ENCODE measurements around the gene STAT5B.
"Not testable (repeated sequence)": the region's sequence is repeated elsewhere in the genome, so short reads cannot be mapped to it uniquely, and the experiment has no call there.

Gene STAT5B

GRCh38 chr17:42198897-42199296, 77.3 kb downstream of the STAT5B start:
- peak in 2 of 51 donors; percentile 5 to 10 for DNase-seq

GRCh38 chr17:42197564-42198156, 78.5 kb downstream of the STAT5B start:
- DNase-seq: no peak

GRCh38 chr17:42193969-42194899, 82.0 kb downstream of the STAT5B start, which contains the start of gene GHDC:
TSS of gene GHDC (minus strand) at chr17:42194494. CDS start at chr17:42193581, 913 bp downstream.
- DNase-seq: peak; percentile 32 to 93 (median 77)

GRCh38 chr17:42193216-42193968, 82.8 kb downstream of the STAT5B start:
- DNase-seq: no peak

- DNase-seq: no peak
Measured at GRCh38 chr17:42192189-42193126, 83.7 kb downstream of the STAT5B start.

- DNase-seq: no peak
Measured at GRCh38 chr17:42191275-42191608, 84.9 kb downstream of the STAT5B start.

- DNase-seq: no peak
Measured at GRCh38 chr17:42190491-42191274, 85.5 kb downstream of the STAT5B start.

GRCh38 chr17:42189651-42189965, 86.6 kb downstream of the STAT5B start:
- DNase-seq: no peak

GRCh38 chr17:42188749-42189650, 87.2 kb downstream of the STAT5B start:
- no peak for DNase-seq

- no peak for DNase-seq
Measured at GRCh38 chr17:42187833-42188232, 88.4 kb downstream of the STAT5B start.

GRCh38 chr17:42186191-42186590, 90.0 kb downstream of the STAT5B start:
- DNase-seq: not testable (repeated sequence)

- DNase-seq: no peak
Measured at GRCh38 chr17:42185621-42185930, 90.6 kb downstream of the STAT5B start.

GRCh38 chr17:42184713-42185620, 91.2 kb downstream of the STAT5B start, which contains the start of gene HCRT:
TSS of gene HCRT (minus strand) at chr17:42185452. CDS start at chr17:42185365, 87 bp downstream.
- DNase-seq: no peak

- DNase-seq: peak in 49 of 51 donors; percentile 17 to 82 (median 62)
Measured at GRCh38 chr17:42183741-42184711, 92.2 kb downstream of the STAT5B start.

GRCh38 chr17:42182927-42183734, 93.1 kb downstream of the STAT5B start:
- DNase-seq: peak in 2 of 51 donors; percentile 18 to 25

GRCh38 chr17:42181851-42182207, 94.4 kb downstream of the STAT5B start:
- DNase-seq: no peak

All from hypothalamus (tissue), 51 donors.